ENCODE results near the gene MAPKAP1. TPM values are rescaled to one million over a fixed set of nuclear protein-coding genes. Genes with fewer than 3 reads are reported as not detected.

MAPKAP1 gene
- total RNA-seq, 4 donors from 2014 or later, result 59.0 to 98.2 (median 70.9) TPM

DNA sequence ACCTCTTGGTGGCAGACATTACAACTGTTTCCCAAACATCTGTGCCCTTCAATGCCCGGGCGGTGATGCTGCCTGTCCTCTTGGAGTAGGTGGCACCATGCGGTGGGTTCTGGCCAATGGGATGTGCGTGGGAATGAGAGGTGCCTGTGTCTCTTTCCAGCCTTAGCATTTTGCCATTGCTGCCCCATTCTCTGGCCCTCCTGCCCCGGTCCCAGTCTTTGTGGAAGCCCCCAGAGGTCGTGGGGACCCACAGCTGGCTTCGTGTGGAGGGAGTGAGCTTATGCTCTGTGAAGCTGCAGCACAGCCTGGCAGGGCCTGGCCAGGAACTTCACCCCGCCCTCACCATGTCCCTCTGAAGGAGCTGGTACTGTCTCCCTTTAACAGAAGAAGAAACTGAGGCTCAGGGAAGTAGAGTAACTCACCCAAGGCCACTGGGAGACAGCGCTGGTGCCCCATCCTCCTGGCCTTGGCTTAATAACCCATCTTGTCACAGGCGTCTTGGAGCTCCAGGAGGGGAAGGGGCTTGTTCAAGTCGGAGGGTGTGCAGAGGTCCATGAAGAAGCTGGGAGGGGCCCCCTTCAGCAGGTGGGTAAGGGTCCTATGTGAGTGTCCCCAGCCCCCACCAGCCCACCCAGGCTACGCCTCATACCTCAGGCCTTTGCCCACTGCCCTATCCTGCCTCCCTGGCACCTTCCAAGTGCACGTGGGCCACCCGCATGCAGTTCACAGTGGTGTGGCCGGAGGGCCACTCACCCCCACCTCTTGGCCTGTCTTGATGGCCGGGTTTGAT is 271.8 kb downstream of the MAPKAP1 start:
- Histone ChIP-seq H3K27ac (no peak overlapping the region), H3K4me3 (no peak overlapping the region), H3K36me3 (peaks cover 0 to 16% (median 0%) of the 10 kb centered on the region in 3 donors), H3K4me1 (no peaks in the 10 kb centered on the region), H3K9me3 (no peaks in the 10 kb centered on the region), H3K27me3 (no peaks in the 10 kb centered on the region)
- peak in 1 of 3 donors; percentile 39 for DNase-seq
- TF ChIP-seq, protein P1, sequence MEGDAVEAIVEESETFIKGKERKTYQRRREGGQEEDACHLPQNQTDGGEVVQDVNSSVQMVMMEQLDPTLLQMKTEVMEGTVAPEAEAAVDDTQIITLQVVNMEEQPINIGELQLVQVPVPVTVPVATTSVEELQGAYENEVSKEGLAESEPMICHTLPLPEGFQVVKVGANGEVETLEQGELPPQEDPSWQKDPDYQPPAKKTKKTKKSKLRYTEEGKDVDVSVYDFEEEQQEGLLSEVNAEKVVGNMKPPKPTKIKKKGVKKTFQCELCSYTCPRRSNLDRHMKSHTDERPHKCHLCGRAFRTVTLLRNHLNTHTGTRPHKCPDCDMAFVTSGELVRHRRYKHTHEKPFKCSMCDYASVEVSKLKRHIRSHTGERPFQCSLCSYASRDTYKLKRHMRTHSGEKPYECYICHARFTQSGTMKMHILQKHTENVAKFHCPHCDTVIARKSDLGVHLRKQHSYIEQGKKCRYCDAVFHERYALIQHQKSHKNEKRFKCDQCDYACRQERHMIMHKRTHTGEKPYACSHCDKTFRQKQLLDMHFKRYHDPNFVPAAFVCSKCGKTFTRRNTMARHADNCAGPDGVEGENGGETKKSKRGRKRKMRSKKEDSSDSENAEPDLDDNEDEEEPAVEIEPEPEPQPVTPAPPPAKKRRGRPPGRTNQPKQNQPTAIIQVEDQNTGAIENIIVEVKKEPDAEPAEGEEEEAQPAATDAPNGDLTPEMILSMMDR (IDR thresholded peaks at IDR 0.05), result no peak
- no peak for TF ChIP-seq POLR2A (IDR thresholded peaks at IDR 0.05)

DNA sequence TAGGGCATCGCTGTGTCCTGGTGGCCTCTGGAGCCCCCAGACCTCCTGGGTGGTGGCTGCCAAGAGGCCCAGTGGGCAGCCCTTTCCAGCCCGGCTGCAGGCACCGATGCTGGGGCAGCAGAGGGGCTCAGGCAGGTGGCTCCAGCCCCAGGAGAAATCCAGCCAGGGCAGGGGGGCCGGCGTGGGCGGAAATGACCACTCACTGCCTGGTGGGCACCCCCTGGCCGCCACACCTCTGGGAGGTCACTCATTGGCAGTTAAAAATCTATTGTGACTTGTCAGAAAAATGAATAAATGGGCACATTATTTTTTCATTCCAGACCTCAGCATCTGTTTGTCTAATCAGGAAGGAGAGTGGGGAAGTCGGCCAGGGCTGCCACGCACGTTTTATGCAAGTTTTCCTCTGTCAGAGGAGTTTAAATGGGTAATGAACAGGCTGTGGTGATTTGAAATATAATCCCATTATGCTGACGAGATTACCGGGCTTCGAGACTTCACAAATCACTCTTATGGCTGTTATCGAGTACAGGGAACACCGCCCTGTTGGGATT is 273.5 kb downstream of the MAPKAP1 start:
- H3K27ac ChIP-seq, result no peak overlapping the region
- H3K4me1 ChIP-seq, result no peaks in the 10 kb centered on the region
- no peak overlapping the region for H3K4me3 ChIP-seq

DNA sequence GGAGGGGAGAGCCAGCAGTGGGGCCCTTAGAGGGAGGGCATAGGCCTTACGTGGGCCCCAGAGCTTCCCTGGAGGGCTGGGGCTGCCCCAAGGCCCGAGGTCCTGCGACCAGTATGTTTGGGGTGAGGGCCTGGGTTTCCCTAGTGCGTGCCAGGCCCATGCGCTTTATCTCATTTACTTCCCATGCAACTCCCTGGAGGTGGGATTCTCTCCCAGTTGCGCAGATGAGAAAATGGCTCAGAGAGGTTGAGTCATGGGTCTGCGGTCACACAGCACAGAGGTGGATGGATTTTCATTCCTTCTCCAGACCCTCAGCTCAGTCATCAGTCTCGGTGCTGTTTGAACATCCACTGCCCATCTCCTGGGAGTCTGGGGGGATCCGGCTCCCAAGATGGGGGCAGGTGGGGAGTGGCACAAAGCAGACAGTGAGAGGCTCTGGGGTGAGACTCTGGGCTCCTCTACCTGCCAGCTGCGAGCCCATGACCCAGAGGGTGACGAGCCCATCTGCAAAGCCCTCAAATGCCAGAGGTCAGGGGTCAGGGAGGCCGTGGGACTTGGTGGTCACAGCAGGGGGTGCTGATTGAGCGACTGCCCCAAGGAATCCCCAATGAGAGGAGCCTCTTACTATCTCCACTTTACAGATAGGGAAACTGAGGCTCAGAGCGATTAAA is 274.2 kb downstream of the MAPKAP1 start:
- no peaks in the 10 kb centered on the region for H3K9me3 ChIP-seq
- H3K27me3 ChIP-seq, result no peaks in the 10 kb centered on the region
- DNase-seq, result peak in 1 of 3 donors; percentile 27
- H3K36me3 ChIP-seq, result no peaks in the 10 kb centered on the region
- H3K4me3 ChIP-seq, result no peak overlapping the region
- no peak for TF ChIP-seq POLR2A (IDR thresholded peaks at IDR 0.05)
- TF ChIP-seq, protein P1 (IDR thresholded peaks at IDR 0.05), result no peak
- no peaks in the 10 kb centered on the region for H3K4me1 ChIP-seq
- H3K27ac ChIP-seq, result no peak overlapping the region

More for the DNA sequence above, 273.5 kb downstream of the MAPKAP1 start:
- H3K36me3 ChIP-seq, result peaks cover 0 to 3% (median 0%) of the 10 kb centered on the region in 3 donors
- peak in 1 of 3 donors; percentile 24 for DNase-seq
- no peaks in the 10 kb centered on the region for H3K9me3 ChIP-seq
- TF ChIP-seq, protein P1 (IDR thresholded peaks at IDR 0.05), result no peak
- no peak for TF ChIP-seq POLR2A (IDR thresholded peaks at IDR 0.05)
- no peaks in the 10 kb centered on the region for H3K27me3 ChIP-seq

DNA sequence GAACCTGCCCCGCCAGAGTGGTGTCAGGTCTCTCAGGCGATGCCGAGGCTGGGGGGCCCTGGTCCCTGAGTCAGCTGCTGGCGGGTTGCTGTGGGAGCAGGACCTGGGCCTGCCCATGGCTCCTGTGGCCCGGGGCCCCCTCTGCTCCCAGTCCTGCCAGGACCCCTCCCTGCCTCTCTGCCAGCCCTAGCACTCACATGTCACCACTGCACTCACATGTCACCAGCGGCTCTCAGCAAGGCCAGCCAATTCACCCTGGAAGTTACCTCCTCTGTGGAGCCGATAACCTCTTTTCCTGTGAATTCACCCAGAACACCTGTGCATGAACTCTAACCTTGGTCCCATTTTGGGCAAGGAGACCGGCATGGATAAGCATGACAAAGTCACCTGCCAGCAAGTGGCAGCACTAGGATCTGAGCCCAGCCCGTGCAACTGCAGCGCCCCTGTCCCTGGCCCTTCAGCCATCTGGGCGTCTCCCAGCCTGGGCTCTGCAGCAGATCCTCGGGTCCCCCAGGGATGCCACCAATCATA is 275.2 kb downstream of the MAPKAP1 start:
- no peak for TF ChIP-seq POLR2A (IDR thresholded peaks at IDR 0.05)
- TF ChIP-seq, protein P1 (IDR thresholded peaks at IDR 0.05), result no peak
- DNase-seq, result peak in 1 of 3 donors; percentile 47
- Histone ChIP-seq H3K9me3 (no peaks in the 10 kb centered on the region), H3K36me3 (no peaks in the 10 kb centered on the region), H3K4me1 (no peaks in the 10 kb centered on the region), H3K27ac (no peak overlapping the region), H3K4me3 (no peak overlapping the region), H3K27me3 (no peaks in the 10 kb centered on the region)

DNA sequence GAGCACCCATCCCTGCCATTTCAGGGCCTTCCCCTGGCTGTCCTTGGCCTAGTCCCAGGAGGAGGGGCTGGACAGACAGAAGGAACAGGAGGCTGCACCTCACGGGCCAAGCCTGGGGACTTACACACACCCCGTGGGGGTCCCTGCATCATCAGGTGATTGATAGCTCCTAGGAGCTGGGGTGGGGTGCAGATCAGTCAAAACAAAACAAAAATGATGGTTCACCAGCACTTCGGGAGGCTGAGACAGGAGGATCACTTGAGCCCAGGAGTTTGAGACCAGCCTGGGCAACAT is 276.0 kb downstream of the MAPKAP1 start:
- TF ChIP-seq, protein P1 (IDR thresholded peaks at IDR 0.05), result no peak
- TF ChIP-seq POLR2A (IDR thresholded peaks at IDR 0.05), result no peak
- DNase-seq, result peak in 1 of 3 donors; percentile 18
- H3K9me3 ChIP-seq, result no peaks in the 10 kb centered on the region
- no peaks in the 10 kb centered on the region for H3K4me1 ChIP-seq
- H3K27me3 ChIP-seq, result no peaks in the 10 kb centered on the region
- H3K4me3 ChIP-seq, result no peak overlapping the region
- H3K27ac ChIP-seq, result no peak overlapping the region
- no peaks in the 10 kb centered on the region for H3K36me3 ChIP-seq

All from Peyer's patch (tissue), 4 donors.